Measurements from ENCODE around the gene C3orf85.

Gene C3orf85

GRCh38 chr3:109152320-109152719, 15.8 kb downstream of the C3orf85 start:
- DNase-seq (ENCODE audit: low read depth), result no peak

DNA sequence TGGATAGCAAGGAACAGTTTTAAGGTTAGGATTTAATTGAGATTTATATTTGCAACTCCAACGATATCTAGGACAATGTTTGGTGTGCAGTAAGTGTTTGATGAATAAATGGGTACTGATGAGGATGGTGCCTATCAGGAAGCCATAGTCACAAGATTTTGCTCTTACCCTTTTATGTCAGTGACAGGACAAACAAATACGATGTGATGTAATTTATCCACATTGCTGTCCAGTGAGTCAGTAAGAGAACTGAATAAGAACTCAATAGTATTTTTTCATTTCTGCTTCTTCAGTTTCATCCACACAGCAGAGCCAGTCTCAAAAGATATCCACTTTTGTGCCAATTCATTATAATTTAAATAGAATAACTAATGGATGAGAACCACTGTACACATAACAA, 18.5 kb downstream of the C3orf85 start:
- no peak for DNase-seq (ENCODE audit: low read depth)

DNA sequence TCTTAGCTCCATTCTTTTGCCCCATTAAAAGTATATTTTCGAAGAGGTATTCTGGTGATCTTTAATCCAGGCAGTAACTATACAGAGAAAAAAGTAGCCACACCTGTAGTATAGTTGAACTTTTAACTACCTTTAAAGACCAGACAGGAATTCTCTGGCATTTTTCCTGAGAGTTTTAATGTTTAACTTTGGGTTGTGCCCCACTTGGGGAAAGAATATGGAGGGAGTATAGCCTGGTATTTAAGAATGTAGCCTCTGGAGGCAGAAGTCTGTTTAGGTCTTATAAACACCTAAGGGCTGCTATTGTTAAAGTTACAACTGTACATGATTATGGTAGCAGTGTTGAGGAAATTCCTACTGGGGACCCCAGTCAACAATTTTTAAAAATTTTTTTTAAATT, 19.3 kb downstream of the C3orf85 start:
- DNase-seq (ENCODE audit: low read depth), result no peak

- DNase-seq (ENCODE audit: low read depth), result no peak
These were observed 25.1 kb downstream of the C3orf85 start for GRCh38 chr3:109161487-109162123.

GRCh38 chr3:109165905-109166304, 29.4 kb downstream of the C3orf85 start:
- no peak for DNase-seq (ENCODE audit: low read depth)

- no peak for DNase-seq (ENCODE audit: low read depth)
These were observed 35.0 kb downstream of the C3orf85 start for GRCh38 chr3:109171479-109171878.

DNA sequence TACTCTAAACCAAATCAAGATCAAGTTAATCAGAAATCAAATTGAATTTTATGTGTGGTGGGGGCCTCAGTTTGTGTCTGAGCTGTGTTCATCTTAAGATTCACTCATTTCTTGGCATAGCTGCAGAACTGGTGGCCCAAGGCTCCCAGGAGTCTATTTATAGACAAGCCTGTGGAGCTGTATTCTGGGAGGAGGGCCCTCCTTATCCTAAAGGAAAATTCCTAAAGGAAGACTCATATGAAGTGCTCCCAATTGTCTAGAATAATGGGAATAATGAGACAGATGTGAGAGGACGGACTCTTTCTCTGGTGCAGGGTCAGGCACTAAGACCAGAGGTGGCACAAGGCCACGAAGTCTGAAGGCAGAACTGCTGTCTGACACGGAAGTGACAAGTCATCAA, 38.9 kb downstream of the C3orf85 start:
- no peak for DNase-seq (ENCODE audit: low read depth)

DNA sequence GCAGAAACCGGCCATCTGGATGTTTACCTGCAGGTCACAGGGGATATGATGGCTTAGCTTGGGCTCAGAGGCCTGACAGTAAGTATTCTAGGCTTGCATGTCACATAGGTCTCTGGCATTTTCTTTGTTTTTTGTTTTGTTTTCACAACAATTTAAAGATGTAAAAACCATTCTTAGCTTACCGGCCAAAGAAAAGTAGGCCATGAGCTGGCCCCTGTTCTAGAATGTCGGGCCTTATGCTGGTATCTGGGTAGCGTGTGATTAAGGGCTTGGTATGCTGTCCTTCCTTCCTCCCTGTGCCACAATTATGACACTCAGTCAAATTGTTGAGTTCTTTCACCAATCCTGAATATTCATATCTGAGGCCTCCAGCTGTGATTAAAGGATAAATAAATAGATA, 40.2 kb downstream of the C3orf85 start:
- no peak for DNase-seq (ENCODE audit: low read depth)

DNA sequence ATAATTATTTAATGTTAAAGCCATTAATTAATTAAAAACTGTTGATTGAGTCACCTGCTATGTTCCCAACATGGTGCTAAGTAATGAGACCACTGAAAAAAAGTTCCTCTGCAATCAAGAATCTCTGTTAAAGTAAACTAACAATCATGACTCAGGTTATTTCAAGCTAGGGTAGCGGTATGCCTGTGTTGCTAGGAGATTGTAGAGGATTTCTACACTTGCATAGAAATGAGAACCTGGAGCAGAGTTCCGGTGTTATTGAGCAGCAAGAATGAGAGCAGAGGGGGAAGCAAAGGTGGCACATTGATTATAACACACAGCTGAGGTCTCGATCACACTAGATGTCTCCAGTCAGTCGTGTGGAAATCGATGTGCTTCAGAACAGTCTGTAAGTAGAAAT, 41.4 kb downstream of the C3orf85 start:
- no peak for DNase-seq (ENCODE audit: low read depth)

DNA sequence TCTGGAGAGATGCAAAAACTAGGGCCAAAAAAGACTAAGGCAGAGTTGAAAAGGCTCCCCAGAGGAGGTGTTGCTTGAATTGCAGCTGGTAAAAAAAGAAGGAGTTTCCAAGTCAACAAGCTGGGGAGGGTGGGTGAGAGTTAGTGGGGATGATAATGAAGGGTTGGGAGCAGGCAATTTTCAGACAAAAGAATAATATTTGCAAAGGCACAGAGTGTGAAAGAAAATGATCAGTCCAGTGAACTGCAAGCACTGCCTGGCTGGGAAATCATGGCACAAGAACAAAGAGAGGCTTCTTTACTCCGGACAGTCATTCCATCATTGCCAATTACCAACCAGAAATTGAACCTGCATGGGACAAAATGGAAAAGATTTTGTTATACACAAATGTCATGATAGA, 42.2 kb downstream of the C3orf85 start:
- DNase-seq (ENCODE audit: low read depth), result no peak

DNA sequence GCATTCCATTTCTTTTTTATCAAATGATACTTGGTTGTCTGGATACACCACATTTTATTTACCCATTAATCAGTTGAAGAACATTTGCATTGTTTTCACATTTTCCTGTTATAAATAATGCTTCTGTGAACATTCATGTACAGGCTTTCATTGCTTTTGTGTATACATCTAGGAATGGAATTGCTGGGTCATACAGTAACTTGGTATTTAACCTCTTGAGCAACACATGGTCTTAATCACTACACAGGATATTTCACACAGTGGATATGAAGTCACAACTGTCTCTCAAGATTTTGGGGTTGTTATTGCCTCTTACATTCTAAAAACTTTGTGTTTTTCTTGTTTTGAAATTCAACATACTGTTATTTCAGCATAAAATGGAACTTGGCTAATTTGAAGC, 48.2 kb downstream of the C3orf85 start:
- DNase-seq (ENCODE audit: low read depth), result no peak

DNA sequence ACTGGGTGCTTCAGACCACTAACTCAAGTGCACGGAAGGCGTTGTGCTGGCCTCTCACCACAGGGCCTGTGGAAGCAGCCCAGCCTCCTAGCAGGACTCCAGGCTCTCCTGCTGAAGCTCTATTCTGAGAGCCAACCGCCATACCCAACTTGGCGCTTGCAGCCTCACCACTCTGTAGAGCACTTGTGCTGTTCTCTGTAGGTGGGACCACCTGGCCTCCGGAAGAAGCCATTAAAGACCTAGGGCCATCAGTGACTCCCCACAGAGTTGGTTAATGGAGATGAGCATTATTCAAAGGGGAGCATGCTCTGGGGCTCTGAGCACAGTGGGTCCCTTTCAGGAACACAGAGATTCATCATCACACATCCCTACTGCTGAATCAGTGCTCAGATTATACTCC, 50.9 kb downstream of the C3orf85 start:
- DNase-seq (ENCODE audit: low read depth), result no peak

- DNase-seq (ENCODE audit: low read depth), result no peak
These were observed 52.2 kb downstream of the C3orf85 start for GRCh38 chr3:109188741-109189140.

DNA sequence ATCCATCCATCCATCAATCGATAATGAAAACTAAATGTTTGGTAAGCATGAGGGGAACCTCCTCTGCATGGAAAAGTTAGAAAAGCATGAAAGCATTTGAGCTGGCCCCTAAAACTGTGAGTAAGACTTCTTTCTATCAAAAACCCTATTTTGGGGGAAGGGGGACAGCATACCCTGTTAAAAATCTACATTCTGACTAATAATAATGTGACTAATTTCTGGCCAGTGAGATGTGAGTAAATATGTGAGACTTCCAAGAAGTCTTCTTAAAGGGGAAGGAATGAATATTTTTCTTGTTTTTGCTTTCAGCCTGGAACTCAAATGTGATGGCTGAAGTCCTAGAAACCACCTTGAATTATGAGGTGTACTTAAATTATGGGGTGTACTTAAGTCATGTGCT, 54.9 kb downstream of the C3orf85 start:
- DNase-seq (ENCODE audit: low read depth), result no peak

- DNase-seq (ENCODE audit: low read depth), result no peak
These were observed 59.3 kb downstream of the C3orf85 start for GRCh38 chr3:109195815-109196214.
